ENCODE data around the gene DLX3.
A peak's percentile ranks its signal among the peaks of the same experiment; 100 is the strongest.

The DLX3 gene

DNA sequence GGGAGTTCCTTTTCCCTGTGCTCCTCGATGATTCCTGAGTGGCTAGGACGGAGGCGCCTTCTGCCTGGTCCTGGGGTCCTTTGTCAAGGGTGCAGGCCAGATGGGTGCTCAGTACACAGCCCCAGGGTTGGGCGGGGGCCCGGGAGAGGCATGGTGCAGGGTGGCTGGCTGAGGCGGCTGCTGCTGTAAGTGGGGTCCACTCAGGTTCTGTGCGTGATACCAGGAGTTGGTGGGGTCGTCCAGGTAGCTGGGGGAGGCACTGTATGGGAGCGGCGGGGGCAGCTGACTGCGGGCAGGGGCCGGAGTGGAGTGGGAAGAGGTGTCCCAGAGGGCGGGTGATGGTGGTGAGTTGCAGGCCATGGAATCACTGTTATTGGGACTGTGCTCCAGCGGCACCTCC, 3.6 kb downstream of the DLX3 start:
- DNase-seq: no peak

DNA sequence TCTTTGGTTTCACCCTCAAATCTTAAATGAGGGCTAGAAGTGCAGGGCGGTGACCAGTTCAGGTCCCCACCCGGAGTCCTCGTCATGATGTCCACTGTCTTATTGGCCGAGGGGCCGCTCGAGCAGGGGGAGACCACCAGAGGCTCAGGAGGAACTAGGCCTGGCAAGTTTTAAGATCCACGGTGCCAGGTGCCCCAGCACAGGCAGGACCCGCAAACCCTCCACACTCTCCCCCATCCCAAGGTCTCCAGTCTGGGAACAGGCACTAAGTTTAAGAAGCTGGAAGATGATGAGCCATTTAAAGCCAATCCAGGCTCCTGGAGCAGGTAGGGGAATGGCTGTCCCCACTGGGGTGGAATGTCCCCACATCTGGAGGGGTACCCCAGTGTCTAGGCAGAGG, 4.1 kb downstream of the DLX3 start:
- DNase-seq: no peak

DNA sequence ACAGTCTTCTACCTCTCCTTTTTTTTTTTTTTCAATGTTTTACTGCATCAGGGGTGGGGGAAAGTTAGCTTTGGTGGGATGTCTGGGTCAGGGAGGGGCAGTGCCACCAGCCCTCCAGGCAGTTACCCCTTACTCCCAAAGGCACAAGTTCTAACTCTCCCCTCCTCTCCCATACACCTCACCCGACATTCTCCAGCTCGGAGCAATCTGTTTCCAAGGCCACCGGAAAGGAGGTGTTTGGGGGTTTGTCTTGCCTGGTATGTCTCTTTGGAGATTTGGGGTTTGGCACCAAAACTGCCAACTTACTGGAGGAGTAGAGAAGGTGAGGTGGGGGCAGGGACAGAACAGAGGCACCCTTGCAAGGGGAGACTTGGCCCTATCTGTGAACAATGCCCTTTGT, 4.7 kb downstream of the DLX3 start:
- DNase-seq: no peak

DNA sequence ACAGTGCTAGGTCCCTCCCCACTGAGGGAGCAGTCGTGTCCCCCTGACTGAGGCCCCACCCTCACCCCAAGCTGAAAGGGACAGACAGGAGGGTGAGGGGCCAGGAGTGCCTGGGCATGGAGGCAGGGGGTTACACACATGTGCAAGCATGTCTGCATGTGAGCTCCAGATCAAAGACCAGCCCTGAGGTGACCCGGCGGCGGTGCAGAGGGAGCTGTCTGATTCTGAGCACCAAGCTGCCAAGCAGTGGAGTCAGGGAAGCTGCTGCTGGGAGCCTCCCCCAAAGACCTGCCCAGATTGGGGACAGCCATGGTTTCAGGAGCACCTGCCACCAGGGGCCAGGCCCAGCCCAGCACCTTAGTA, 5.5 kb downstream of the DLX3 start:
- DNase-seq: peak; percentile 62

DNA sequence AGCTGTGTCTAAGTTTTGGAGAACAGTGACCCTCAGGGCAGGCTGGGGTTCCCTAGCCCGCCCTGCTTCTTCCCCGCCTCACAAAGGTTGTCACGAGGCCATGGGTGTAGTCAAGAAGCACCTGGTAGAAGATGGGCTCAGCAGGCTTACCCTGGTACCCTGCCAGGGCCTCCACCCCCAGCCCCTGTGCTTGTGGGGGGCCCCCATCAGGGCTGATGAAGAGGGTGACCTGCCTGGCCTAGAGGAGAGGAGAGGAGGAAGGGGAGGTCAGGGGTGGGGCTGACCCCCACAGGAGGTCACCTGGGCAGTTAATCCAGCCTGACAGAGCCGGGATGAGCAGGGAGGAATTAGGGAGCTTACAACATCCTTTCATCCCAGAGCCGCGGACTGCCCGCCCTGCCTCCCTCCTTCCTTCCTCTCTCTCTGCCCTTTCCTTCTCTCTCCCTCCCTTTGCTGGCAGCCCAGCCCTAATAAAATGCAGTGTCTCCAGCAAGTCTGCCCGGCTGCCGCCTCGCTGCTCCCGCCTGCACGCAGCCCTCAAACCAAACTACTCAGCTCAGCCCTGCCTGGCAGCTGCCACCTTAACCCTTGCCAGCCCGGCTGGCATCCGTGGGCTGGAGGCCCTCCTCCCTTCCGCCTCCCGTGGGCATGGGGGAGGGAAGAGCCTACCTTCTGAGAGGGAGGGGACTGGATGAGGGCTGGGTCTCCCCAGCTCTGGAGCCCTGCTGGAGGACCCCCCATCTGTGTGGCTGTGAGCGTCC, 7.2 kb downstream of the DLX3 start:
- peak; percentile 57 for DNase-seq

DNA sequence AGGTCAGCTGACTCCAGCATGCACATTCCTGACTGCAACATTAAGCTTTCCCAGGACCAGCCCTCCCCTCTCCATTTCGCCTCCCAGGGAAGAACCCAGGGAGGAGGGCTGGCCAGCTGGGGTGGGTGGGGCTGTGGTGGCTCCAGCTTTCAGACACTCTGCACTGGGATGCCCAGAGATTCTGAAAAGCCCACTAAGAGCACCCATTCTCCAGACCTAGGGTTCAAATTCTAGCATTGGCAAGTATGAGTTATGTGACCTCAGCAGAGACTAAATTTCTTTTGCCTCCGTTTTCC, 7.8 kb downstream of the DLX3 start:
- DNase-seq: peak; percentile 21

DNA sequence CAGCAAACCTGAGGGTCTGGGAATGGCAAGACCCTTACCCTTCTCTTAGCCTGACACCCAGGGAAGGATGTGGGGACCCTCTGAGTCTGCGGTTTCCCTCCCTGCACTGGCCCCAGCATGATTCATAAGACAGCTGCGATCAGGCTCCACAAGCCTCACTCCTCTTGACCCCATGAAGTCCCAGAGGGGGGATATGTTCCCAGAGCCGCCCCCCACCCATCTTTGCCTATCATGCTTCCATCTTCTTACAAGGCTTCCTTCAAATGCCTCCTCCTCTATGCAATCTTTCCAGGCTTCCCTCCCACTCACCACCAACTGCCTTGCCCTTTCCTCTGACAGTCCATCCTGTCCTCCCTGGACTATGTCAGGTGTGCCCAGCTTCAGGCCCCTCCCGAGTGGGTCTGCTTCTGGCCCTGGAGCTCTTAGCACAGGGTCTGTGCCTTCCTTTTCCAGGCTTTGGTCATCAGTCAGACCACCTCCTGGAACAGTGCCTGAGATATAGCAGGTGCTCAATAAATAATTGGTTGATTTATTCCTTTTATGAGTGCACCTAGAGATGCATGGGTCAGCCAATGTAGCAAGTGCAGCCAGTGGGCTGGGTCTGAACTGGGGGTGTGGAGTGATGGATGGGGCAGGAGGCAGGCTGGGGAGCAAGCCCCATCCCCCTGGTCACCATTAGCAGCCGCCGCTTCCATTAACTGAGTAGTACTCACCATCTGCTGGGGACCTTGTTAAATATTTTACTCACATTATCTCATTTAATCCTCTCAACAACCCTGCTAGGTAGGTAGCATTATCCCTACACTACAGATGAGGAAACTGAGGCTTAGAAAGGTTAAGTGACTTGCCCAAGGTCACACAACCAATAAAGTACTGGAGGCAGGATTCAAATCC, 8.4 kb downstream of the DLX3 start:
- peak; percentile 28 for DNase-seq

DNA sequence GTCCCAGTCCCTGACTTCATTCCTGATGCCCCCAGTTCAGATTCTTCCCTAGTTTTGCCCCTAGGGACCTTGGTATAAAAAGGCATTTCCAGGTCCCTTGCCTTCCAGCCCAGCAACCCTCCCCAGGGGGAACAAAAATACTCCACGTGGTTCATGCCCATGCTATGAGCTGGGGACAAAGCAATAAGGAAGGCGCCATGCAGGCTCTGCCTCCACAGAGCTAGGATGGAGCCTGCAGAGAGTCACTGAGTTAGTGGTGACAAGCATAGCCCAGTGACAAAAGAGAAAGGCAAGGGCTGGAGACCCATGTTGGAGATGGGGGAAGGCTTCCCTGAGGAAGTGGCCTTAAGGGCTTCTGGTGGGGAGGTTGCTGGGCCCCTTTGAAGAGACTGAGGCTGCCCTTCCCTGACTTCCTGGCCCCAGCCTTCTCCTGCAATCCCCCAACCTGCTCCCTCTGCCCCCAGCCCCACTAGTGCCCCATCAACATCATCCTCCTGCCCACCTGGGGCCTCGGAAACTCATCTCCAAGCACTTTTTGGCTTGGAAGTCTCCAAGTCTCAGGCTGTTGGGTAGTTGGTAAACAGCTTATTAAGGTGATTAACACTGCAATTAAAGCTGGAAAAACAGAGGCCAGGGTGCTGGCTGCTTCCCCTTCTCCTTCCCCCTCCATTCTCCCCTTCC, 9.6 kb downstream of the DLX3 start:
- peak; percentile 51 for DNase-seq

DNA sequence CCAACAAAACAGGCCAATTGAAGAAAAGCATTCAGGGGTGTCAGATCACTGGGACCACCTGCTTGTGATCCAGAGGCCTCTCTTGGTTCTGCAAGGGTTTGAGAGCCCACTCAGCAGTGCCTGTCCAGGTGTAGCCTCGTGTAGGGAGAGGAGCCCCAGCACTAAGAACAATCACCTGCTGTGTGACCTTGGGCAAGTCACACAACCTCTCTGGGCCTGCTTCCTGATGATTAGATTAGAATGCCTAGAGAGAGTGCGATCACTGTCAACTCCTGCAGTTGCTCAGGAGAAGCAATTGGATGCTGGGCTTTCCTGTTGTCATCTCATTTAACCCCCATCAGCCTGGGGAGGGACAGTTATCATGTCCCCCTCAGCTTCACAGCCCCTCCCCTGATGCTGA, 10.2 kb downstream of the DLX3 start:
- DNase-seq: no peak

DNA sequence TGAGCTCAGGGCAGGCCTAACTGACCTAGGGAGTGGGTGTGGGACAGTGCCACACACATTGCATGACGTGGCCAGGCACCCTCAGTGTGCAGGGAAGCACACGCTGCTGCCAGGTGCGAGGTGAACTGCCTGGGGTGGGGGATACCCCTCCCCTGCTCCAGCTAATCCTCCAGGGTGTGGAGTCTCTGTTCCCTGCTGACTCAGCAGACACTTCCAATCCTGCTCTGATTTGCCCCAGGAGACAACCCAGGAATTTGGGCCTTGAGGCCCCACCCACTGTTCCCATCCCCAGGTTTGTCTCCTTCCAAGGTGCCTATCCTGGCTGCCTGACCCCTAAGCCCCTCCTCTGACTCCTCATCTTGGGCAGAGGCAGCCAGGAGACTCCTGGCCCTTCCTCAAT, 10.7 kb downstream of the DLX3 start:
- DNase-seq: no peak

DNA sequence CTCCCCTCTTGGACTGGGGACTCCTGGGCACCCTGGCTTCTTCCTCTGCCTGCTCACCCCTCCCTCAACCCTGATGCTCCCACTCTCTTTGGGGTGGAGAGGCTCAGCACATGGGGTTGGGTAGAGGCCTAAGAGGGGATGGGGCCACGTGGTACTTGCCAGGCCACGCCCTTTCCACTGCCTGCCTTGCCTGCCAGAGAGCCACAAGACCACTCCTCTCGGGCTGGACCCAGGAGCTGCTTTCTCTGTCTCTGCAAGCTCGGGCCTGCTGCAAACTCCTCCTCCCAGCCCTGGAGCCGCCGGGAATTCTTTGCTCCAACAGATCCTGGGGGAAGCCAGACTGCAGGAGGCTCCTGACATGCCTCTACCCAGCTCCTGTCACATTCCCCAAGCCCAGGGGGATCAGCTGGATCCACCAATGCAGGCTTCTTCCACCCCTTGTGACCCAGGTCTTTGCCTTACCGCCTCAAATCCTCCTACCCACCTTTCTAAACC, 14.3 kb downstream of the DLX3 start:
- DNase-seq: no peak

DNA sequence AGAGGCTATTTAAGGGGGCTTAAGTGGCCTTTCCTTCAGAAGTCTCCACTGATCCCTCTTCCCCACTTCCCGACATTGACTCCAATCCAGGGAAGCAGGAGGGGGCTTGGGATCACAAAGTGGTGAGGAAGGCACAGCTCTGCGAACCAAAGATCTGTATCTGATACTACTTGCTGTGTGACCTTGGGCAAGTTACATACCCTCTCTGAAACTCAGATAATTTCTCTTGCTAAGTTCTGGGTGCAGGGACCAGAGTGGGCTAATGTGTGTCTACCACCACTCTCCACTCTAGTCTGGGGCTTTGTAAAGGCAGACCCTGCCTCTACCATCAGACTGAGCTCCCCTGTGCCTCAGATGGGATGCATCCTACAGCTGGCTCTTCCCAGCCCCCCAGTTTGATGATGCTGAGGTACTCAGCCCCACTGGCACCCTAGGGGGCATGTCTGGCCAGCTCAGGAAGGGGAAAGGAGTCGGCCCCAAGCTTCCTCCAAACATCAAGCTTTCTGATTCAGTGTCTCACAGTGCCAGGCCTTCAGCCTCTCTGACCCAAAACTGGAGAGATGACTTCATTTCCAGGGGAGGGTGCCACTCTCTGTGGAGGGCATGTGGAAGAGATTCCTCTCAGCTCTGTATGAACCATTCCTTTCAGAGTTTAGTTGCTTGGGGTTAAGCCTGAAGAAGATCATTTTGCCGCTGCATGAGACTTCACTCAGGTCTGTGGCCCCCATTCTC, 15.1 kb downstream of the DLX3 start:
- no peak for DNase-seq

DNA sequence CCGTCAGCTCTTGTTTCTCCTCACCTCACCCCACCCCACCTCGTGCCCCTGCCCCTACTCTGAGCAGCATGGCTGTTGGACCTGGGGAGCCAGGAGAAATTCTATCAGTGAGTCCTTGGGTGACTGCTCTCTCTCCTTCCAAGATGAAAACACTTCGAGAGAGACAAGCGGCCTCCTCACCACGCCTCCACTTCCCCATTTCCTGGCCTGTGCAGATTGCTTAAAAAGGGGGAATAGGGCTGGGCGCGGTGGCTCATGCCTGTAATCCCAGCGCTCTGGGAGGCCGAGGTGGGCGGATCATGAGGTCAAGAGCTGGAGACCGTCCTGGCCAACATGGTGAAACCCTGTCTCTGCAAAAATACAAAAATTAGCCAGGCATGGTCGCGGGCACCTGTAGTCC, 16.5 kb downstream of the DLX3 start:
- no peak for DNase-seq

DNA sequence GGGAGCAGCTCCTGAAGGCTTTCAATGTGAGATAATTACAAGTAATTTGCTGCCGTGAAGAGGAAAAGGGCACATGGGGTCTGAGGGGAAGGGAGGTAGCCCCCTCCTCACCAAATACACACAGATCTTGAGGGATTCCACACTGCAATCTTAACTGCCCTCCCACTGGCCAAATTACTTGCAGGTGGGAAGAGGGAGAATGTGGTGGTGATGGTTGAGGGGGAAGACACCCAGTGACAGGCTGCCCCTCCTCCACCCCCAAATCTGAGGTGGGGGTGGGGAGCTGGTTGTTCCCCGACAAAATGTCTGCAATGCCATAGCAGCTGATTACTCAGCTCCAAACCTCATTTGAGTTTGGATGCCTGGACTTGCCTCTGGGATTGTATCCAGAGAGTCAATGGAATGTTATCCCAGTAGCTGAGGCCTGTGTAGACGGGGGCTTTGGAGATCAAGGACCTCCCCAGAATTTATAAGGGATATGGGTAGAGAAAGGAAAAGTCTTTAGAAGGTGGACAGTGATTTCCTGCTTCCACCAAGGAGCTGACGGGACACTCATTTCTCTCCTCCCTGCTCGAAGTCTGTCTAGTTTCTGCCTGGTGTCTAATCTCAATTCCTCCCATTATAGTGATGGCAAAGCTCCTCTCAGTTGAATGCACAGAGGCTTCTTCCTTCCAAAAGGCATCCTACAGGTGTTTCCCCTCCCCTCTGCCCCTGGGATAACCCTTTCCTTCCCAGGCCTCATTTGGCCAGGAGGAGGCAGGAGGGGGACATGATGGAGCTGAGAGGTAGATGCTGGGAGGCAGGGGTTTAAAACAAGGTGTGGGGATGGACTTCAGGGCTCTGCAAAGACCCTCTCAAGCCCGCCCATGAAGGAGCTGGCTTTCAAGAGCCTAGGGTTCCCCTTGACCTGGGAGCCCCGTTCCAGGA, 17.3 kb downstream of the DLX3 start:
- DNase-seq: no peak

DNA sequence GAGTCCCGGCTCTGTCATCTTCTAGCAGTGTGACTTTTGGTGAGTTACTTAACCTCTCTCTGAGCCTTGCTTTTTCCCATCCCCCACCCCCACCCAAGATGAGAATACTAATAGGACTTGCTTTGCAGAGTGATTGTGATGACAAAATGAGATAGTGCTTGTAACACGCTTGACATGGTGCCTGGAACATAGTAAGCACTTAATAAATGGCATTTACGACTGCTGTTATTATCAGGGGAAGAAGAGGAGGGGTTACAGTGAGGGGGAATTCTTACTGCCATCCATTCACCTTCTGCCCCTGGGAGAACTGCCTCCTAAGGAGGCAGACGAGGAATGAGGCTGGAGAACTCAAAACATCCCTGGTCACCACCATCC, 18.2 kb downstream of the DLX3 start:
- DNase-seq: no peak

DNA sequence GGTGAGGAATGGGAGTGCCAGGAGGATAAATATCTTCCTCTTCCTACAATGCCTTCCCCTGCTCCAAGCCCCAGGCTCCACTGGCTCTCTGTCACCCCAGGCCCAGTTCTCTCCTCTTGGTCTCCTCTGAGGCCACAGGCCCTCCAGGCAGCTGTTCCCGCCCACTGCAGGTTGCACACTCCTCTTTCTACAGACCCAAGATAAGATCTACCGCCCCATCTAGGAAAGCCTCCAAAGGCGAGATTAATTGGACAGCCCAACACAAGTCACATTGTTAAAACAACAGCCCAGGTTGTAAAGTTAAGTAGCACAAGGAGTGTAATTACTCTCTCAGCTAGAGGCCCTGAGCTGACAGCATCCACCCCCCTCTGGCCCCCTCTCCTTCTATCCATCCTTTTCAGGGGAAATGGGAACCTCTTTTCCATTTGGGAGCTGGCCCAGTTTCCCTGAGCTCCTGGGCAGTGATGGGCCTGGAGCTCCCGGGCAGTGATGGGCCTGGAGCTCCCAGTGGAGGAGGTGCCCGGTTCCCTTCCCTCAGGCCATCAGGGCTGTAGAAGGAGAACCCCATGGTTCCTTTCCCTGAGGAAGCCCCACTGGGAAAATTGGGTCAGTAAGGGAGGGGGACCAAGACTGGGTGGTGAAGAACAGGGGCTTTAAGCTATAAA, 18.7 kb downstream of the DLX3 start:
- DNase-seq: no peak

DNA sequence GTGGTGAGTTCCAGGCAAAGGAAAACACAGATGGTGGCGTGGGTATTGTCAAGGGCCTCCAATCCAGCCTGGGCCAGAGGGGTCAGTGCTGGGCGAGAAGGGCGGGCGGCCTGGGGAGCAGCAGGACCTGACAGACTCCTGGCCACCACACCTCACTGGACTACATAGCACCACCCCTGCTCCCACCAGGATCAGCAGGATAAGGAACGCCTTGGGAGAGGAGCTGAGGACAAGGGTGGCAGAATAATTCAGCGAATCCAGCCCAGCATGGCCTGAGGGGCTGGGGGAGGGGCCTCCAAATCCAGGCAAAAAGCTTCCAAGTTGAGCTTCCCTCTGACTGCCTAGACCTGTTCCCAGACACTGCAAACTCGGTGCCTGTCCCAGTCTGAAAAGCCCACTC, 19.5 kb downstream of the DLX3 start:
- DNase-seq: no peak

DNA sequence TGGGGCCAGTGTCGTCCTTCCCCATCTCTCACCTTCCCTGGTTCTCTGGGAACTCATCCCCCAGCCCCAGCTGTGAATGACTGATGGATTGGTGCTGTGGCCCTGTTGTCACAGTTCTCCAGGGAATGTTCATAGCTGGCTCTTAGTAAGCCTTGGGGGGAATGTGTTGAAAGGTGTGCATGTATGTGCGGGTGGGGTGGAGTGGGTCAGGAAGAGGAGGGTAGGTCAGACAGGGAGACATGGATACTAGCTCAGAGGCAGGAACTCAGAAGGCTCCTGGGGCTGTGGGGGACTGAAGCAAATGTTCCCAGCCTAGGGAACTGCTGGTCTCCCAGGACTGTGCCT, 21.8 kb downstream of the DLX3 start:
- DNase-seq: no peak

DNA sequence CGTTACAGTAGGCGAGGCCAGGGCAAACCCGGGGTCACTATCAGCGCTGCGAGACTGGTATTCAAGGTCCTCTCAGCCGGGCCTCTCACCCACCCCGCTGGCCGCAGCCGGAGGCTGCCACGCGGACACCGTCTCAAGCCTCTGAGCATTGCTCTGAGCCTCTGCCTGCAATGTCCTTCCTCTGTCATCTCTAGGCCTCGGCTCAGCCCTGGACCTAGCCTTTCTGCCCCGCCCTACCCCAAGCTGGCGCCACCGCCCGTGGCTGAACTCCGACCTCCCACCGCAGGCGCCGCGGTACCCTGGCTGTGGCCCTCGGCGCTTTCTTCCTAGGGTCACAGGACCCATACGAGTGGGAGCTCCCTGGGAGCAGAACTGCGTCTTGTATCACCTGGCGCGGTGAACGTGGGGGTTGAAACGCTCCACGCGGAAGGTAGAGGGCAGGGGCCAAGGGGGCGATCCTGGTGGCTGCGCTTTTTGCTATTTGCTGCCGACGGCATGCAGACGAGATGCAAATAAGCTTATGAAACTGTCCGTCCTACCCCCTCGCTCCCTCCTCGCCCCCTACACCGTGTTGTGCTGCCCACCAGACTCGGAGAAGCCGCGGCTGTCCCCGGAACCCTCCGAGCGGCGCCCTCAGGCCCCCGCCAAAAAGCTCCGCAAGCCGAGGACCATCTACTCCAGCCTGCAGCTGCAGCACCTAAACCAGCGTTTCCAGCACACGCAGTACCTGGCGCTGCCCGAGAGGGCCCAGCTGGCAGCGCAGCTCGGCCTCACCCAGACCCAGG, 22.3 kb downstream of the DLX3 start:
- no peak for DNase-seq

DNA sequence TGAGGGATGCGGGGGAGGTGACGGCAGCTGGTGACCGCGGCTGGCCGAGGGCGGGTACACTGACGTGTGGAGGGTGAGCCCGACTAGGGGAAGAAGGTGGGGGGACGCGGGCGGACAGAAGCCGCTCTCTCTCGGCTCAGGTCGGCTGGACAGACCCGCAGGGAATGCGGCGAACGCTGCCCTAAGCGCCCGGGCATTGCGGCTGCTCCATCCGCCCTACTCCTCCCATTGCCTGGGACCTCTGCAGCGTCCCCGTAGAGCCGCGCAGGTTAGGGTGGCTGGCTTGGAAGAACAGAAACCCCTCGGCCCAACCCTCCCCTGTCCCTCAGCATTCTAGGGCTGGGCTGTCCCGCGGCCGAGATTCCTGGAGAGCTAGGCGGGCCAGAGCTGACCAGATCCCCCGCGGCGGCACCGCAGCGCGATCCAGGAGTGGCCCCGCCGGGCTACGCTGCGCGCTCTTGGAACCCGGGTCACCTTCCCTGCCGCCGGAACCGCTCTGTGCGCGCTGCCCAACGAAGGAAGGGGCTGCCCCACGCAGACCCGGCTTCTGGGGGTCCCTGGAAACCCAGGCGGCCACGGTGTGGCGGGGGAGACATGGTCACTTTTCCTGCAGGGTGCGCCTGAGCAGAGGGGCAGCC, 23.1 kb downstream of the DLX3 start:
- DNase-seq: no peak
